Tibial nerve (tissue), 4 donors: ENCODE data around the gene ALDH7A1.

Source experiments
- CTCF ChIP-seq, 5 experiments: fragments of 200-600 bp in 3 of 5; fragments of 450-650 bp in 2 of 5; sonication (generic) in 3 of 5; IDR thresholded peaks; one replicate each; pipeline ENCODE4 v1.5.1; 2016 to 2019; ENCODE audit warnings: antibody characterized with exemption in 5 of 5, mild to moderate bottlenecking in 3 of 5, moderate library complexity in 2 of 5
- EP300 ChIP-seq, 2 donors: sonication (generic); formaldehyde crosslinking; IDR thresholded peaks; one replicate each; pipeline ENCODE4 v1.6.1; 2017; ENCODE audit warnings: antibody characterized with exemption in 2 of 2, mild to moderate bottlenecking in 1 of 2
- POLR2A ChIP-seq, 2 donors: fragments of 450-650 bp; IDR thresholded peaks; one replicate each; pipeline ENCODE4 v1.6.1; 2017; ENCODE audit warnings: antibody characterized with exemption in 2 of 2, mild to moderate bottlenecking in 2 of 2, moderate library complexity in 2 of 2

DNA sequence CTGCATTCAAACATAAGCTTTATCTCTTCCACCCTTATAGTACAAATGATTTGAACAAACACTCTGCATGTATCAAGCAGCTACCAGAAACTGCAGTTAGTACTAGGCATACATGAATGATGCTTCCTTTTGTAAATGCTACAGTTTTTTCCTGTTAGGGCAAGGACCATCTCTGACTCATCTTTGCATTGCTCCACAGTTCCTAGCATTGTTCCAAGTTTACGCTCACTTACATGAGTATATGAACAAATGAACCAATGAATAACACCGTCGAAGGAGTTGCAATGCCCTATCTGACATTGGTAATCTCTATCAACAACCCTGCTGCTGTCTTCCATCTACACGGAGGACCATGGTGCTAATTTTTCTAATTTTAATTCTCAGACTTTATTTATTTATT is 2.1 kb upstream of the ALDH7A1 start:
- TF ChIP-seq CTCF (IDR thresholded peaks at IDR 0.05) (no peak), POLR2A (IDR thresholded peaks at IDR 0.05) (no peak), EP300 (IDR thresholded peaks at IDR 0.05) (no peak)
